ENCODE measurements around the gene NDUFB2. TPM values are rescaled to one million over a fixed set of nuclear protein-coding genes. Genes with fewer than 3 reads are reported as not detected.
A peak's percentile ranks its signal among the peaks of the same experiment; 100 is the strongest.

NDUFB2 gene
- polyA plus RNA-seq (2012; ENCODE audit: low read depth, missing spikeins): 271 TPM

DNA sequence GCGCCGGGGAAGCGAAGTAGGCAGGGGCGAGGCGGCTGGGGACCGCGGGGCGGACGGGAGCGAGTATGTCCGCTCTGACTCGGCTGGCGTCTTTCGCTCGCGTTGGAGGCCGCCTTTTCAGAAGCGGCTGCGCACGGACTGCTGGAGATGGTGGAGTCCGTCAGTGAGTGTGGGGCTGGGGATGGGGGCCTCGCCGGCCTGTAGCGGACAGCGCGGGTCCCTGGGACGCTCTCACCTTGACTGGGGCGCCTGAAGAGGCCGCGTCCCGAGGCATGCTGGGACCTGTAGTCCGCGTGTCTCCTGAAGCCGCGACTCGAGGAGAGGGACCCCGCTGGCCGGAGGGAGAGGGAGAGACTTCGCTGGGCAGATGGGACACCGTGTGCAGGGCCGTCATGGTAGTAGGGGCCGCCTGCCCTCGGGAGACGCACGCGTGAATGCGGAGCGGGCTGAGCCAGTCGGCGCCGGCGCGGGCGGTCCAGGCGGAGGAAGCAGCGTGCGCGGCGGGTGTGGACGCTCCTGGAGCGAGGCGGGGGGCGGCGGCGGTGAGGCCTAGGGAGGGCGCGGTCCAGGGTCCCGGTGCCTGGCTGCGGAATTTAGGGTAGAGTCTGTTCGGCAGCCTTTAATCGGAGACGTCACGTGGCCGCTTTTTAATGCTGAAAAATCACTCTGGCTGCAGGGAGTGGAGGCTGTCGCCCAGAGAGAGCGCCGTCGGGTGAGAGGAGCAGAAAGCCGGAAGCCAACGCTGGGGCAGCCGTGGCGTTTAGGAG is at the start of gene NDUFB2:
Gene NDUFB2, plus strand, starts transcription at position 29 of the 767 bp plus-strand sequence. Its CDS starts 37 bp downstream, at position 66.
- FAIRE-seq: peak; percentile 95
- TF ChIP-seq POLR2A (IDR thresholded peaks at IDR 0.05; ENCODE audit: low read depth, low read length): peak; percentile 82
- no peak for TF ChIP-seq SPI1 (IDR thresholded peaks at IDR 0.05; ENCODE audit: low read depth, low read length)
- TF ChIP-seq TAF1 (IDR thresholded peaks at IDR 0.05; ENCODE audit: low read depth, low read length): peak; percentile 52
- TF ChIP-seq POU2F2 (IDR thresholded peaks at IDR 0.05; ENCODE audit: low read depth, low read length): no peak; the same call in 1 of the 2 replicates
- peak; percentile 17 for TF ChIP-seq PAX5 (IDR thresholded peaks at IDR 0.05; ENCODE audit: insufficient read depth, low read length, severe bottlenecking)
- peak; percentile 75 for TF ChIP-seq POLR2AphosphoS5 (IDR thresholded peaks at IDR 0.05; ENCODE audit: low read depth, low read length)
- DNase-seq (ENCODE audit: insufficient read length, low spot score): peak; percentile 81

DNA sequence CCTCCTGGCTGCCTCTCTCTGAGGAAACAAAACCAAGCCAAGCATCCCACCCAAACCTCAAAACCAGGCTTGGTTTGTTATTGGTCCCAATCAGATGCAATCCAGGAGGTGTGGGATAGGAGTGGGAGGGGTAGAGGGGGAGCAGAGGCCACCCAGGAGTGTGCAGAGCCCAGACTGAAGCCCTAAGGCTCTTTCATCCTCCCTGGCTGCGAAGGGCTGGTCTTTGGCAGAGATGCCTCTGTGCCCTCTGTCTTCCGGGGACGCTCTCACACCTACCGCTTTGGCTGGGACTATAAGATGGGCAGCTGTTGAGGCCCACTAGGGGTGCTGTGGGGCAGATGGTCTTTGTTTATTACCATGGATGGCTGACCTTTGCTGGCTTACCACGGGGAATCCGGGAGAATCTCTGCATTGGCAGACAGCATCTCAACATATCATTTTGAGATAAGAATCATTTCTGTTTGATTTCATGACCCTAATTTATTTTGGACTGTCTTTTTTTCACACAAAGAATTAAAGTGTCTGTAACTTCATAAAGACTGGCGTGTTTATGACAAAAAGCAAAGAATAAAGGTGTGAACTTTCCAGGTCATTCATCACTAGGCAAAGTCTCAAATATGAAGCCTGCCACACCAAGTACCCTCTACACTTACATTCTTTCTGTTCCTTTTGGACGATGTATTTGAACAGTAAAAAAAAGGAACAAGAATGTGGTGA is 49.4 kb upstream of the NDUFB2 start:
- no peak for FAIRE-seq
- peak; percentile 20 for TF ChIP-seq PAX5 (IDR thresholded peaks at IDR 0.05; ENCODE audit: insufficient read depth, low read length, severe bottlenecking)
- no peak for TF ChIP-seq POLR2A (IDR thresholded peaks at IDR 0.05; ENCODE audit: low read depth, low read length)
- no peak for DNase-seq (ENCODE audit: insufficient read length, low spot score)

DNA sequence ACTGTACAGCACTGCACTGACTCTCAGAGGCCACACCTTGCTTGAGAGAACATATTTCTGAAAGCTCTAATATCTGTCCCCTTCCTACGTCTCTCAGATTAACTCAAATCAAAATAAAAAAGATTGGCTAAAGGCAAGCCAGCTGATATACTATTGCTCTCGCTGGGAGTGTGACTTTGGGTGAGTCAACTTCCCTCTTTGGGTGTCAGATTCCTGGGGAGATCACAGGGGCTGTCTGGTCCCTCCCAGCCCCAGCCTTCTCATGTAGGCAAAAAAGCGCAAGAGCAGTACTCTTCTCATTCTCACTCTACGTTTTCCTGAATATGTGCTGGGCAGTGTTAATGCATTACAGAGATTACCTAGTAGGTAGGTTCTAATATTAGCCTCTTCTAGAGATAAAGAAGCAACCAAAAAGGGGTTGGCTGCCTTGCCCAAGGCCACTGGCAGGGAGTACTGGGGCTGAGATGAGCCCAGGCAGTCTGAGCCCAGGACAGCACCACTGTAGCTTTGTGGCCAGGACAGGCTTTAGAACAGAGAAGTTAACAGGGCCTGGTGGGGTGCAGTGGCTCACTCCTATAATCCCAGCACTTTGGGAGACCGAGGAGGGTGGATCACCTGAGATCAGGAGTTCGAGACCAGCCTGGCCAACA is 46.8 kb upstream of the NDUFB2 start:
- DNase-seq (ENCODE audit: insufficient read length, low spot score) (no peak), FAIRE-seq (no peak)
- TF ChIP-seq SPI1 (IDR thresholded peaks at IDR 0.05; ENCODE audit: low read depth, low read length): no peak
- TF ChIP-seq POU2F2 (IDR thresholded peaks at IDR 0.05; ENCODE audit: low read depth, low read length): no peak
- no peak for TF ChIP-seq POLR2AphosphoS5 (IDR thresholded peaks at IDR 0.05; ENCODE audit: low read depth, low read length)

DNA sequence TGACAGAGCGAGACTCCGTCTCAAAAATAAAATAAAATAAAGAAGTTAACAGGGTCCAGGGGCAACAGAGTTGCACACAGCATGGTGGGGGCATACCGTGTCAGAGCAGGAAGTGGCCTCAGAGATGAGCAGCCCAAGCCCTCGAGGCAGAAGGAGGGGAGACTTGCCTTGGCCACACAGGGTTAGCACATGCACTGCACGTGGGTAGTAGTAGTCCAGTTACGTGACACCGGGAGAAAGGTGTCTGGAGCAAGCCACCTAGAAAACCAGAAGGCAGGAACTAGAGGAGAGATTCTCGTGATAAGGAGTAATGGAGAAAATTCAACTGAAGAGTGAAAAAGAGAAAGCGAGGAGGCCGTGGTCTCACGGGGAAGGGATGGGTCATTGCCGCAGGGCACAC is 46.1 kb upstream of the NDUFB2 start:
- TF ChIP-seq POLR2AphosphoS5 (IDR thresholded peaks at IDR 0.05; ENCODE audit: low read depth, low read length) (no peak), SPI1 (IDR thresholded peaks at IDR 0.05; ENCODE audit: low read depth, low read length) (no peak), POLR2A (IDR thresholded peaks at IDR 0.05; ENCODE audit: low read depth, low read length) (no peak), TAF1 (IDR thresholded peaks at IDR 0.05; ENCODE audit: low read depth, low read length) (no peak), PAX5 (IDR thresholded peaks at IDR 0.05; ENCODE audit: insufficient read depth, low read length, severe bottlenecking) (no peak)
- FAIRE-seq (no peak), DNase-seq (ENCODE audit: insufficient read length, low spot score) (no peak)

DNA sequence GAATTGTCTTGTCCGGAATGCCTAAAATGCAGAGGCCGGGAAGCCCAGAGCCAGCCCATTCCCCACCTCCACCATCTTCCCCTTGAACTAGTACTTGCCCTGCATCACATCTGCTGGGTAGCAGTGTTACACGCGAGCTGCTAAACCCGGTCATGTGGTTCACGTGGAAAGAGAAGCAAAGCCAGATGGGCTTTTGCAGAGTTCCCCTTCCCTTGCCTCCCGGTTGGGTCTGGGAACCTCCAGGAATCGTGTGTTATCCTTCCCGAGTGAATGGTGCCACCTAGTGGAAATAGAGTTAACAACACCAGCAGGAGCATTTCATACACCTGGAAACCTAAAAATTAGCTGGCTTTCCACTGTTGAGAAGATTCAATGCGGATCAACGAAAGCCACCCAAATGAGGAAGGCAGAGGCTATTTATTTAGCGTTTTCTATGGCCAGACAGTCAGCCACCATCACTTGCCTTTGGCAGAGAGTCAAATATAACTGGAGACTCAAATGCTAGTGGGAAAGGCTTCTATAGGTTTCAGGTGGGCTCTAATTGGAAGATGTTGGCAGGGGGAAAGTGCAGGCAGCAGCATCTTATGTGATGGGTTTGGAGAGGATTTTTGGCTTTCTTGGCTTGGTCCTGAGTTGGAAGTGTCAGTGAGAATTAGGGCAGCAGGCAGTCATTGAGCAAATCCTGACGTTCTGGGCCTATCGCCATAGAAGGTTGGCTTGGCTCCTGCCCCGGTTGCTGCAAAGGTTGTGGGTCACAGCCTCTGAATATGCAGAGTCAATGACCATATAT is 43.0 kb upstream of the NDUFB2 start:
- no peak for TF ChIP-seq POU2F2 (IDR thresholded peaks at IDR 0.05; ENCODE audit: low read depth, low read length)
- DNase-seq (ENCODE audit: insufficient read length, low spot score): no peak
- FAIRE-seq: no peak

DNA sequence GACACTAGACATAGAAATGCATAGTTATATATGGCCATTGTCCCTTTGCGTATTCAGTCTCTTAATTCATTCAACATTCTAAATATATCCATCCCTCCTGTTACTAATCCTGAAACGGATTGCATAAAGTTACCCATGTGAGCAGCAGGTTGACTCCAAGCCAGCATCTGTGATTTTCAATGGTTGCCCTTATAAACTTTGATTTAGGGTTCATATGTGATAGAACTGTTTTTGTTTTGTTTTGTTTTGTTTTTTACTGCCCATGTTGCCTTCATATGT is 42.5 kb upstream of the NDUFB2 start:
- TF ChIP-seq POLR2AphosphoS5 (IDR thresholded peaks at IDR 0.05; ENCODE audit: low read depth, low read length) (no peak), PAX5 (IDR thresholded peaks at IDR 0.05; ENCODE audit: insufficient read depth, low read length, severe bottlenecking) (no peak), POLR2A (IDR thresholded peaks at IDR 0.05; ENCODE audit: low read depth, low read length) (no peak), TAF1 (IDR thresholded peaks at IDR 0.05; ENCODE audit: low read depth, low read length) (no peak), POU2F2 (IDR thresholded peaks at IDR 0.05; ENCODE audit: low read depth, low read length) (no peak), SPI1 (IDR thresholded peaks at IDR 0.05; ENCODE audit: low read depth, low read length) (no peak)
- FAIRE-seq (no peak), DNase-seq (ENCODE audit: insufficient read length, low spot score) (no peak)

DNA sequence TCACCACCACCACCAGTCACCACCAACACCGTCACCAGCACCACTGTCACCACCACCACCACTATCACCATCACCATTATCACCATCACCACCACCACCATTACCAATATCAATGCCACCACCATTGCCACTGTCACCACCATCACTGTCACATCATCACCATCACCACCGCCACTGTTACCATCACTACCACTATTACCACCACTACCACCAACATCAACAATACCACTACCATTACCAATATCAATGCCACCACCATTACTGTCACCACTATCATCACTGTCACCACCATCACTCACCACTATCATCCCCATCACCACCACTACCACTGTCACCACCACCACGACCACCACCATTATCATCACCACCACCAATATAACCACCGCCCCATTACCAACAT is 41.8 kb upstream of the NDUFB2 start:
- DNase-seq (ENCODE audit: insufficient read length, low spot score): no peak
- FAIRE-seq: no peak
- TF ChIP-seq POLR2A (IDR thresholded peaks at IDR 0.05; ENCODE audit: low read depth, low read length) (no peak), PAX5 (IDR thresholded peaks at IDR 0.05; ENCODE audit: insufficient read depth, low read length, severe bottlenecking) (no peak), TAF1 (IDR thresholded peaks at IDR 0.05; ENCODE audit: low read depth, low read length) (no peak), POLR2AphosphoS5 (IDR thresholded peaks at IDR 0.05; ENCODE audit: low read depth, low read length) (no peak), POU2F2 (IDR thresholded peaks at IDR 0.05; ENCODE audit: low read depth, low read length) (no peak), SPI1 (IDR thresholded peaks at IDR 0.05; ENCODE audit: low read depth, low read length) (no peak)

DNA sequence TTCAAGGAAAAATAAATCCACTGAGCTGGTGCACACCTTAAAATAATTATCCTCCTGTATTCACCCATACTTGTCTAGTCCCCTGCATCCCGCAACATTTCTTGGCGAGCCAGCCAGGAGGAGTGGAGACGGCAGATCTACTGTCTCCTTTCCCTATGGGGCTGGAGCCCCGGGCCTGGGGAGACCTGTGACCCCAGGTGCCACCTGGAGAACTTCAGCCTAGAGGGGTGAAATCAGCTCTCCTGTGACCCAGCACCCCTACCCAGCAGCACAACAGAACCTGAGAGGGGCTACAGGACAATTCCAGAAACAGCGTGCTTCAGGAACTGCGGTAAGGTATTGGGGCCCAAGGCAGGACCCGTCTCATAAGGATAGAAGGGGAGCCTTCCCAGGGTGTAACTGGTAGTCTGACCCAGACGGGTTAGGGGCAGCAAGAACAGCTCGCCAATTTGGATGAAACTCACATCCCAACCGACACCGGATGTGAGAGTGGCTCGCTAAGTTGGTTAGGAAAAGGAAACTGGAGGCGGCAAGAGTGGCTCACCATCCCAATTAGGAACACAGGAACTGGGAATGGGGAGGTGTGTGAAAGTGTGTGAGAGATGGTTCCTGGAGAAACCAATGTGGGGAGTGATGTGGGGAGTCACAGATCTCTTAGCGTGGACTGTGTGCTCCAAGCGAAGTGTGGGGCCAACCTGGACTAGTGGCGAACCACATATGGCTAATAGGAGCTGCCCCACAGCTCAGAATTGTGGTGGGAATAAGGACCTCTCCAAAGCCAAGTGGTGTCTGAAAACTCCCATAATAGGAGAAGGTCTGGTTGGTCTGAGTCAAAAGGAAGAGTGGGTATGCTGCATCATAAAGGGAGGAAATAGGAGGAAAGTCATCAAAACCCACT is 40.7 kb upstream of the NDUFB2 start:
- TF ChIP-seq SPI1 (IDR thresholded peaks at IDR 0.05; ENCODE audit: low read depth, low read length) (no peak), POLR2A (IDR thresholded peaks at IDR 0.05; ENCODE audit: low read depth, low read length) (no peak), TAF1 (IDR thresholded peaks at IDR 0.05; ENCODE audit: low read depth, low read length) (no peak)
- FAIRE-seq (no peak), DNase-seq (ENCODE audit: insufficient read length, low spot score) (no peak)

All from GM12891 (cell line).